Measurements from ENCODE around the gene PLEKHA5.
A peak's percentile ranks its signal among the peaks of the same experiment; 100 is the strongest.

PLEKHA5 gene

GRCh38 chr12:19234171-19234704, 104.7 kb downstream of the PLEKHA5 start:
- ATAC-seq (replicated peaks; ENCODE audit: extremely low read depth, poor library complexity, severe bottlenecking): no peak
- H3K9me3 Mint-ChIP-seq: no peaks in the 10 kb centered on the region
- no peak overlapping the region for H3K27ac Mint-ChIP-seq (ENCODE audit: low read depth)
- peaks cover 14% of the 10 kb centered on the region for H3K4me1 Mint-ChIP-seq
- no peak overlapping the region for H3K4me3 Mint-ChIP-seq
- no peak for DNase-seq (ENCODE audit: low spot score in 2 of 2)
- no peaks in the 10 kb centered on the region for H3K36me3 Mint-ChIP-seq (ENCODE audit: insufficient read depth)
- H3K27me3 Mint-ChIP-seq: no peaks in the 10 kb centered on the region

- ATAC-seq (replicated peaks; ENCODE audit: extremely low read depth, poor library complexity, severe bottlenecking): no peak
- no peak for DNase-seq (ENCODE audit: low spot score in 2 of 2)
- no peak overlapping the region for H3K27ac Mint-ChIP-seq (ENCODE audit: low read depth)
- no peaks in the 10 kb centered on the region for H3K36me3 Mint-ChIP-seq (ENCODE audit: insufficient read depth)
- H3K9me3 Mint-ChIP-seq: no peaks in the 10 kb centered on the region
- no peaks in the 10 kb centered on the region for H3K27me3 Mint-ChIP-seq
- no peak overlapping the region for H3K4me3 Mint-ChIP-seq
- H3K4me1 Mint-ChIP-seq: peaks cover 14% of the 10 kb centered on the region
Observed at GRCh38 chr12:19234981-19235871, 105.7 kb downstream of the PLEKHA5 start.

GRCh38 chr12:19236656-19237055, 107.1 kb downstream of the PLEKHA5 start:
- Mint-ChIP-seq H3K9me3 (no peaks in the 10 kb centered on the region), H3K4me1 (peaks cover 14% of the 10 kb centered on the region), H3K36me3 (ENCODE audit: insufficient read depth) (no peaks in the 10 kb centered on the region), H3K27me3 (no peaks in the 10 kb centered on the region), H3K4me3 (no peak overlapping the region), H3K27ac (ENCODE audit: low read depth) (no peak overlapping the region)
- ATAC-seq (replicated peaks; ENCODE audit: extremely low read depth, poor library complexity, severe bottlenecking) (peak; percentile 62), DNase-seq (ENCODE audit: low spot score in 2 of 2) (no peak)

GRCh38 chr12:19238540-19238939, 109.0 kb downstream of the PLEKHA5 start:
- no peak for DNase-seq (ENCODE audit: low spot score in 2 of 2)
- Mint-ChIP-seq H3K27me3 (no peaks in the 10 kb centered on the region), H3K27ac (ENCODE audit: low read depth) (no peak overlapping the region), H3K4me3 (no peak overlapping the region), H3K36me3 (ENCODE audit: insufficient read depth) (peaks cover 2% of the 10 kb centered on the region), H3K4me1 (peaks cover 9% of the 10 kb centered on the region), H3K9me3 (no peaks in the 10 kb centered on the region)
- ATAC-seq (replicated peaks; ENCODE audit: extremely low read depth, poor library complexity, severe bottlenecking): no peak

- Mint-ChIP-seq H3K4me1 (peaks cover 8% of the 10 kb centered on the region), H3K9me3 (no peaks in the 10 kb centered on the region), H3K4me3 (no peak overlapping the region), H3K27ac (ENCODE audit: low read depth) (no peak overlapping the region), H3K36me3 (ENCODE audit: insufficient read depth) (peaks cover 2% of the 10 kb centered on the region), H3K27me3 (no peaks in the 10 kb centered on the region)
- ATAC-seq (replicated peaks; ENCODE audit: extremely low read depth, poor library complexity, severe bottlenecking): no peak
- no peak for DNase-seq (ENCODE audit: low spot score in 2 of 2)
Observed at GRCh38 chr12:19239102-19239501, 109.6 kb downstream of the PLEKHA5 start.

GRCh38 chr12:19239616-19240234, 110.2 kb downstream of the PLEKHA5 start:
- H3K4me3 Mint-ChIP-seq: no peak overlapping the region

GRCh38 chr12:19242581-19242980, 113.0 kb downstream of the PLEKHA5 start:
- Mint-ChIP-seq H3K27me3 (no peaks in the 10 kb centered on the region), H3K4me1 (no peaks in the 10 kb centered on the region), H3K27ac (ENCODE audit: low read depth) (no peak overlapping the region), H3K36me3 (ENCODE audit: insufficient read depth) (peaks cover 2% of the 10 kb centered on the region), H3K4me3 (no peak overlapping the region), H3K9me3 (no peaks in the 10 kb centered on the region)
- no peak for DNase-seq (ENCODE audit: low spot score in 2 of 2)
- no peak for ATAC-seq (replicated peaks; ENCODE audit: extremely low read depth, poor library complexity, severe bottlenecking)

More at GRCh38 chr12:19239616-19240234, 110.2 kb downstream of the PLEKHA5 start:
- no peak for ATAC-seq (replicated peaks; ENCODE audit: extremely low read depth, poor library complexity, severe bottlenecking)
- Mint-ChIP-seq H3K27ac (ENCODE audit: low read depth) (no peak overlapping the region), H3K4me1 (peaks cover 2% of the 10 kb centered on the region), H3K9me3 (no peaks in the 10 kb centered on the region), H3K27me3 (no peaks in the 10 kb centered on the region), H3K36me3 (ENCODE audit: insufficient read depth) (peaks cover 2% of the 10 kb centered on the region)
- no peak for DNase-seq (ENCODE audit: low spot score in 2 of 2)

- peaks cover 2% of the 10 kb centered on the region for H3K36me3 Mint-ChIP-seq (ENCODE audit: insufficient read depth)
- ATAC-seq (replicated peaks; ENCODE audit: extremely low read depth, poor library complexity, severe bottlenecking) (no peak), DNase-seq (ENCODE audit: low spot score in 2 of 2) (no peak)
- H3K27me3 Mint-ChIP-seq: no peaks in the 10 kb centered on the region
- H3K4me3 Mint-ChIP-seq: no peak overlapping the region
- H3K27ac Mint-ChIP-seq (ENCODE audit: low read depth): no peak overlapping the region
- no peaks in the 10 kb centered on the region for H3K4me1 Mint-ChIP-seq
- no peaks in the 10 kb centered on the region for H3K9me3 Mint-ChIP-seq
Observed at GRCh38 chr12:19243551-19243950, 114.0 kb downstream of the PLEKHA5 start.

GRCh38 chr12:19244312-19244711, 114.8 kb downstream of the PLEKHA5 start:
- no peaks in the 10 kb centered on the region for H3K27me3 Mint-ChIP-seq
- no peak overlapping the region for H3K4me3 Mint-ChIP-seq
- no peak overlapping the region for H3K27ac Mint-ChIP-seq (ENCODE audit: low read depth)
- H3K9me3 Mint-ChIP-seq: no peaks in the 10 kb centered on the region
- DNase-seq (ENCODE audit: low spot score in 2 of 2) (no peak), ATAC-seq (replicated peaks; ENCODE audit: extremely low read depth, poor library complexity, severe bottlenecking) (no peak)
- H3K36me3 Mint-ChIP-seq (ENCODE audit: insufficient read depth): peaks cover 2% of the 10 kb centered on the region
- H3K4me1 Mint-ChIP-seq: no peaks in the 10 kb centered on the region

- ATAC-seq (replicated peaks; ENCODE audit: extremely low read depth, poor library complexity, severe bottlenecking) (no peak), DNase-seq (ENCODE audit: low spot score in 2 of 2) (no peak)
- Mint-ChIP-seq H3K27ac (ENCODE audit: low read depth) (no peak overlapping the region), H3K4me1 (no peaks in the 10 kb centered on the region), H3K9me3 (no peaks in the 10 kb centered on the region), H3K36me3 (ENCODE audit: insufficient read depth) (peaks cover 2% of the 10 kb centered on the region), H3K4me3 (no peak overlapping the region), H3K27me3 (no peaks in the 10 kb centered on the region)
Observed at GRCh38 chr12:19245106-19245505, 115.6 kb downstream of the PLEKHA5 start.

GRCh38 chr12:19245666-19246065, 116.1 kb downstream of the PLEKHA5 start:
- DNase-seq (ENCODE audit: low spot score in 2 of 2) (no peak), ATAC-seq (replicated peaks; ENCODE audit: extremely low read depth, poor library complexity, severe bottlenecking) (no peak)
- no peaks in the 10 kb centered on the region for H3K27me3 Mint-ChIP-seq
- H3K27ac Mint-ChIP-seq (ENCODE audit: low read depth): no peak overlapping the region
- no peak overlapping the region for H3K4me3 Mint-ChIP-seq
- H3K4me1 Mint-ChIP-seq: no peaks in the 10 kb centered on the region
- H3K36me3 Mint-ChIP-seq (ENCODE audit: insufficient read depth): peaks cover 2% of the 10 kb centered on the region
- H3K9me3 Mint-ChIP-seq: no peaks in the 10 kb centered on the region

- Mint-ChIP-seq H3K36me3 (ENCODE audit: insufficient read depth) (peaks cover 2% of the 10 kb centered on the region), H3K9me3 (no peaks in the 10 kb centered on the region), H3K27ac (ENCODE audit: low read depth) (no peak overlapping the region), H3K4me1 (no peaks in the 10 kb centered on the region), H3K4me3 (no peak overlapping the region), H3K27me3 (no peaks in the 10 kb centered on the region)
- DNase-seq (ENCODE audit: low spot score in 2 of 2): no peak
- ATAC-seq (replicated peaks; ENCODE audit: extremely low read depth, poor library complexity, severe bottlenecking): no peak
Observed at GRCh38 chr12:19246933-19247332, 117.4 kb downstream of the PLEKHA5 start.
